Trophoblast cell (in vitro differentiated cells and primary cell): Measurements from ENCODE around the gene TOMM7.

Experiments used
- DNase-seq, 2 donors: peaks; one replicate each; pipeline ENCODE4 v3.0.0-alpha.2; 2016
- H2AFZ ChIP-seq: 2 replicates; pipeline ENCODE4 v1.6.1; 2013; ENCODE audit warnings: low read length, moderate library complexity, mild to moderate bottlenecking; ENCODE audit not compliant: insufficient read depth, poor library complexity
- H2AK5ac ChIP-seq: 2 replicates; pipeline ENCODE4 v1.6.1; 2013; ENCODE audit warnings: mild to moderate bottlenecking, low read length
- H2BK120ac ChIP-seq: 2 replicates; pipeline ENCODE4 v1.6.1; 2013; ENCODE audit warnings: low read length, mild to moderate bottlenecking, moderate library complexity; ENCODE audit not compliant: insufficient read depth, poor library complexity
- H2BK12ac ChIP-seq: 2 replicates; pipeline ENCODE4 v1.6.1; 2013; ENCODE audit warnings: mild to moderate bottlenecking, low read length, moderate library complexity
- H2BK5ac ChIP-seq: 2 replicates; pipeline ENCODE4 v1.6.1; 2013; ENCODE audit warnings: low read length, low read depth, moderate library complexity, mild to moderate bottlenecking; ENCODE audit not compliant: poor library complexity
- H3K14ac ChIP-seq: 2 replicates; pipeline ENCODE4 v1.6.1; 2013; ENCODE audit warnings: mild to moderate bottlenecking, low read length
- H3K18ac ChIP-seq: 2 replicates; pipeline ENCODE4 v1.6.1; 2013; ENCODE audit warnings: mild to moderate bottlenecking, low read length
- H3K23ac ChIP-seq: 2 replicates; pipeline ENCODE4 v1.6.1; 2013; ENCODE audit warnings: low read length
- H3K27ac ChIP-seq: 2 replicates; pipeline ENCODE4 v1.5.1; 2013; ENCODE audit warnings: low read depth, mild to moderate bottlenecking, inconsistent platforms, low read length, moderate library complexity
- H3K27me3 ChIP-seq: 2 replicates; pipeline ENCODE4 v1.6.1; 2013; ENCODE audit warnings: inconsistent platforms, mild to moderate bottlenecking, low read length, moderate library complexity; ENCODE audit not compliant: insufficient read depth
- H3K36me3 ChIP-seq, 2 experiments: 1 replicate in 1 of 2; 2 replicates in 1 of 2; pipeline ENCODE4 v1.6.1; 2013; ENCODE audit warnings: low read length in 2 of 2, mild to moderate bottlenecking in 2 of 2, moderate library complexity in 1 of 2; ENCODE audit not compliant: insufficient read depth in 2 of 2, control insufficient read depth in 1 of 2
- H3K4ac ChIP-seq: 2 replicates; pipeline ENCODE4 v1.6.1; 2013; ENCODE audit warnings: low read depth, mild to moderate bottlenecking, low read length, moderate library complexity
- H3K4me1 ChIP-seq, 2 experiments: 1 replicate in 1 of 2; 2 replicates in 1 of 2; pipeline ENCODE4 v1.6.1; 2013; ENCODE audit warnings: low read length in 2 of 2, mild to moderate bottlenecking in 2 of 2, moderate library complexity in 1 of 2; ENCODE audit not compliant: insufficient read depth in 2 of 2, control insufficient read depth in 1 of 2
- H3K4me2 ChIP-seq: 2 replicates; pipeline ENCODE4 v1.6.1; 2013; ENCODE audit warnings: inconsistent platforms, mild to moderate bottlenecking, low read length, moderate library complexity
- H3K4me3 ChIP-seq: 2 replicates; pipeline ENCODE4 v1.5.1; 2013; ENCODE audit warnings: mild to moderate bottlenecking, low read depth, low read length, inconsistent platforms
- H3K79me1 ChIP-seq: one replicate; pipeline ENCODE4 v1.6.1; 2013; ENCODE audit warnings: low read length
- H3K79me2 ChIP-seq: 2 replicates; pipeline ENCODE4 v1.6.1; 2013; ENCODE audit warnings: low read length, mild to moderate bottlenecking; ENCODE audit not compliant: control insufficient read depth, insufficient read depth, poor library complexity
- H3K9ac ChIP-seq: 2 replicates; pipeline ENCODE4 v1.6.1; 2013; ENCODE audit warnings: mild to moderate bottlenecking, low read length
- H3K9me3 ChIP-seq: 2 replicates; pipeline ENCODE4 v1.6.1; 2013; ENCODE audit warnings: low read depth, mild to moderate bottlenecking, control low read depth, inconsistent platforms, low read length; ENCODE audit not compliant: insufficient read depth
- H4K12ac ChIP-seq: 2 replicates; pipeline ENCODE4 v1.6.1; 2013; ENCODE audit warnings: low read depth, mild to moderate bottlenecking, low read length, moderate library complexity
- H4K8ac ChIP-seq: 2 replicates; pipeline ENCODE4 v1.6.1; 2013; ENCODE audit warnings: low read depth, mild to moderate bottlenecking, low read length, moderate library complexity
- H4K91ac ChIP-seq: one replicate; pipeline ENCODE4 v1.6.1; 2013; ENCODE audit warnings: low read depth, mild to moderate bottlenecking, low read length, moderate library complexity
- WGBS: extraction: QIAGEN DNeasy Blood & Tissue Kit; methylation state at CpG from one replicate; pipeline ENCODE4 v1.1.7; 2013; ENCODE audit warnings: missing lambda C conversion rate; ENCODE audit not compliant: insufficient read length, insufficient coverage; ENCODE audit errors: extremely low coverage; 5-methylcytosine and 5-hydroxymethylcytosine counted together

Gene TOMM7

DNA sequence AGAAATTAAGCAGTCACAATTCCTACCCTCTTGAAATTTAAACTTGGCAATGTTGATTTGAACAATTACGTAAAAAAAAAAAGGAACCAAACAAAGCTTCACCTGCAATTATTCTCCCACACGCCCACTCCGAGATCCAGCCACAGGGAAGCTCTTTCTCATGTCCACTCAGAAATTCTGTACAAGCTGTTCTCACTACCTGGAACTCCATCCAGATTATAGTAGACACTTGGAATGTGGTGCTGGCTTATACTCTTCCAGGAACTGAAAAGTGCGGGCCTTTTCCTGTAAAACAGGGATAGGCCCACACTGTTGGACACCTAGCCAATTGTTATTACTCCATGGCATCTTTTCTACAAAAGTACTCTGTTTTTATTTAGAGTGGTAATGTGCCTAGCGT, 20.3 kb upstream of the TOMM7 start:
- no peak overlapping the region for H3K18ac ChIP-seq
- no peak overlapping the region for H3K9ac ChIP-seq
- no peaks in the 10 kb centered on the region for H3K79me1 ChIP-seq
- no CpG with 5 or more reads among the region's 5 CpGs for WGBS
- no peaks in the 10 kb centered on the region for H3K27me3 ChIP-seq
- no peaks in the 10 kb centered on the region for H3K36me3 ChIP-seq
- no peak overlapping the region for H4K12ac ChIP-seq
- peaks cover 2% of the 10 kb centered on the region for H3K9me3 ChIP-seq
- no peak for DNase-seq
- no peak overlapping the region for H4K8ac ChIP-seq
- H4K91ac ChIP-seq = no peak overlapping the region
- H3K4me1 ChIP-seq = peaks cover 2 to 6% of the 10 kb centered on the region in 2 experiments
- no peaks in the 10 kb centered on the region for H3K79me2 ChIP-seq
- H2AFZ ChIP-seq = no peak overlapping the region
- H3K4ac ChIP-seq = no peak overlapping the region
- no peak overlapping the region for H3K14ac ChIP-seq
- no peak overlapping the region for H2BK12ac ChIP-seq
- no peak overlapping the region for H2BK5ac ChIP-seq
- H3K23ac ChIP-seq = no peak overlapping the region
- H2BK120ac ChIP-seq = no peak overlapping the region
- H3K27ac ChIP-seq = no peak overlapping the region
- H3K4me2 ChIP-seq = no peak overlapping the region
- no peak overlapping the region for H3K4me3 ChIP-seq
- no peak overlapping the region for H2AK5ac ChIP-seq

DNA sequence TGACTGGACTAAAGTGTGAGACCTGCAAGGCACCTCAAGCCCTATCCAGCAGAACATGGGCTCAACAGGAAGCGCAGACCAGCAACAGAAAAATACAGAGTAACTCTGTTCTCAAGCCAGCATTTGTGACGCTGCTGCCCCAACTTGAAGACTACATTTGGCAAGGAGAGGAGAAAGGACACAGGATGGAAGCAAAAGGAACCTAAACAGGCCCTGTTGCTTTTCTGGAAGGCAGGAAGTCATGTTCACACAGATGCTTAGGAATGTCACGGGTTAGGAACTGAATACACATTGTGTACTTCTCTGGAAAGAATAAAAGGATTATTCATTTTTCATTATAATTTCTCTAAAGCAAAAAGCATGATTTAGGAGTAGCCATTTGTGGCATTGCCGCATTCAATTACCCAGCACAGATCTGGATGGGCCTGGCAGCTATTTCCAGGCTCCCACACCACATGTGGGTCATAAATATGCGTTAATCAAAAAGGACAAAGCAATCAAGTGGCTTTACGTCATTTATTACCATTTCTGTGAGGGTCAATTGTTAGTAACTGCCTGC, 19.8 kb upstream of the TOMM7 start:
- Histone ChIP-seq H2BK12ac (no peak overlapping the region), H3K4me1 (peaks cover 2 to 6% of the 10 kb centered on the region in 2 experiments), H3K14ac (no peak overlapping the region), H3K27me3 (no peaks in the 10 kb centered on the region), H4K8ac (no peak overlapping the region), H3K79me1 (no peaks in the 10 kb centered on the region), H2BK120ac (no peak overlapping the region), H2BK5ac (no peak overlapping the region), H3K23ac (no peak overlapping the region), H3K9ac (no peak overlapping the region), H3K9me3 (peaks cover 2% of the 10 kb centered on the region), H3K4me3 (no peak overlapping the region), H4K12ac (no peak overlapping the region), H3K79me2 (no peaks in the 10 kb centered on the region), H3K4me2 (no peak overlapping the region), H2AK5ac (no peak overlapping the region), H3K18ac (no peak overlapping the region), H2AFZ (no peak overlapping the region), H4K91ac (no peak overlapping the region), H3K36me3 (no peaks in the 10 kb centered on the region), H3K27ac (no peak overlapping the region), H3K4ac (no peak overlapping the region)
- no CpG with 5 or more reads among the region's 6 CpGs for WGBS
- DNase-seq = no peak

DNA sequence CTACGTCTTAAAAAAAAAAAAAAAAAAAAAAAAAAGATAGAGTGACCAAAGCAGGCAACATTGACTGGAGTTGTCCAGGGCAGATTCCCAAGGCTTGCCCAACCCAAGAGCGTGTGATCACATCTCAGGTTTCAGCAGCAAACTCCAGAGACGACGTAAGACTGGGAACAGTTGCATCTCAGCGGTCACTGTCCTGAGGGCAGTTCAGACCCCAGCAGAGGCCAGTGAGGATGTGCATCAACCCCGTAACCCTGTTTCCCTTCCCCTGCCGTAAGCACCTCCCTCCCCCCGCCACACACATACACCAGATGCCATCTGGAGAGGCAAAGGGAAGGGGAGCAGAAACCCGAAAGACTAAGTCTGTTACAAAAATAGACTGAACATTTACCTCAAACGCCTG, 19.3 kb upstream of the TOMM7 start:
- no peak overlapping the region for H2AK5ac ChIP-seq

DNA sequence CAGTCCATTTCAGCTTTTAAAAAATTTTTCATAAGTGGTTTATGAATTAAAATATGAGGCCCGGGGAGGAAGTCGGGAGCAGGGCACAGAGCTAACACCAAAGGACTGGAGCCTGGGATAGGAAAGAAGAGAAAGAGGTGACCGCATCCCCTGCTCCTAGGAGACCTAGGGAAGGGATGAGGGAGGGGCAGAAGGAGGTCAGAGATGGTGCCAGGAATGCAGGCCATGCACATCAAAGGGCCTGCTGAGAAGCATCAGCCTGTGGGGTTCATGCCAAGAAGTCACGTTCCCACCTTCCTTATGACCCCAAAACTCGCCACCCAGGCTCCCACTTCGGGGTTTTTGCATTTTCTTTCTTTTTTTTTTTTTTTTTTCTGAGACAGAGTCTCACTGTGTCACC, 14.7 kb upstream of the TOMM7 start:
- Histone ChIP-seq H3K4me2 (no peak overlapping the region), H3K79me2 (no peaks in the 10 kb centered on the region), H3K27me3 (no peaks in the 10 kb centered on the region), H3K18ac (no peak overlapping the region), H3K23ac (no peak overlapping the region), H2AK5ac (no peak overlapping the region), H4K12ac (no peak overlapping the region), H3K36me3 (no peaks in the 10 kb centered on the region), H3K4ac (no peak overlapping the region), H2BK5ac (no peak overlapping the region), H4K91ac (no peak overlapping the region), H3K79me1 (no peaks in the 10 kb centered on the region), H3K27ac (no peak overlapping the region), H3K9me3 (no peaks in the 10 kb centered on the region), H3K14ac (no peak overlapping the region), H3K9ac (no peak overlapping the region), H3K4me3 (no peak overlapping the region), H2BK120ac (no peak overlapping the region), H4K8ac (no peak overlapping the region), H2AFZ (no peak overlapping the region), H2BK12ac (no peak overlapping the region), H3K4me1 (peaks cover 2 to 5% of the 10 kb centered on the region in 2 experiments)
- no CpG with 5 or more reads among the region's 6 CpGs for WGBS
- no peak for DNase-seq

More for the DNA sequence above, 19.3 kb upstream of the TOMM7 start:
- no peak overlapping the region for H3K14ac ChIP-seq
- H3K23ac ChIP-seq = no peak overlapping the region
- no peak overlapping the region for H3K18ac ChIP-seq
- no peak for DNase-seq
- no peak overlapping the region for H4K91ac ChIP-seq
- H2BK120ac ChIP-seq = no peak overlapping the region
- no peak overlapping the region for H2BK5ac ChIP-seq
- H3K4ac ChIP-seq = no peak overlapping the region
- no peak overlapping the region for H2BK12ac ChIP-seq
- no peaks in the 10 kb centered on the region for H3K79me2 ChIP-seq
- no peak overlapping the region for H3K4me2 ChIP-seq
- H3K9ac ChIP-seq = no peak overlapping the region
- H3K79me1 ChIP-seq = no peaks in the 10 kb centered on the region
- H3K36me3 ChIP-seq = no peaks in the 10 kb centered on the region
- no peak overlapping the region for H3K4me3 ChIP-seq
- no peak overlapping the region for H2AFZ ChIP-seq
- H3K27ac ChIP-seq = no peak overlapping the region
- peaks cover 2% of the 10 kb centered on the region for H3K9me3 ChIP-seq
- no peaks in the 10 kb centered on the region for H3K27me3 ChIP-seq
- H4K12ac ChIP-seq = no peak overlapping the region
- no CpG with 5 or more reads among the region's 10 CpGs for WGBS
- H3K4me1 ChIP-seq = peaks cover 2 to 6% of the 10 kb centered on the region in 2 experiments
- H4K8ac ChIP-seq = no peak overlapping the region
